Caco-2 (cell line): Measurements from ENCODE around the gene OR9Q1. TPM values are rescaled to one million over a fixed set of nuclear protein-coding genes. Genes with fewer than 3 reads are reported as not detected.

ENCODE experiments used
- BruUV-seq: library from RNA; stranded (reverse); fragments of 400-500 nt; replicated peaks from 2 replicates; lab custom pipeline; 2021; lab: Mats Ljungman, UMichigan
- CTCF ChIA-PET: fragments of 300-600 bp; sonication (Branson Sonifier 250); formaldehyde crosslinking; loops from one replicate; lab custom pipeline; 2022; ENCODE audit warnings: antibody characterized with exemption; lab: Charles Lee
- POLR2A ChIA-PET: fragments of 300-600 bp; sonication (Branson Sonifier 250); formaldehyde crosslinking; loops from one replicate; lab custom pipeline; 2022; ENCODE audit warnings: antibody characterized with exemption; lab: Charles Lee
- DNase-seq, 2 experiments: peaks; one replicate each; pipeline versions ENCODE4 v3.0.0 to v3.0.0-alpha.2; 2020 to 2022
- H3K27me3 ChIP-seq: replicated peaks from 2 replicates; pipeline ENCODE4 v1.6.0; 2011; ENCODE audit warnings: low read length; ENCODE audit not compliant: control insufficient read depth, insufficient read depth
- H3K36me3 ChIP-seq: 2 replicates; pipeline ENCODE4 v1.5.1; 2011; ENCODE audit warnings: low read length; ENCODE audit not compliant: control insufficient read depth, insufficient read depth
- H3K4me1 ChIP-seq: fragments of 250-450 bp; sonication (Bioruptor Pico); 2 replicates; pipeline ENCODE4 v1.5.1; 2020; ENCODE audit warnings: mild to moderate bottlenecking
- H3K4me3 ChIP-seq: 2 replicates; pipeline ENCODE4 v1.5.1; 2011; ENCODE audit warnings: low read depth, mild to moderate bottlenecking, control low read depth, low read length
- H3K9me3 ChIP-seq: fragments of 250-450 bp; sonication (Bioruptor Pico); 2 replicates; pipeline ENCODE4 v1.5.1; 2020; ENCODE audit warnings: mild to moderate bottlenecking, moderate library complexity
- H3K27ac Mint-ChIP-seq: one replicate; pipeline ENCODE4 v1.8.0; 2022; ENCODE audit warnings: mixed read lengths; ENCODE audit not compliant: unreplicated experiment
- H3K27me3 Mint-ChIP-seq: one replicate; pipeline ENCODE4 v1.8.0; 2022; ENCODE audit warnings: mixed read lengths; ENCODE audit not compliant: insufficient read depth, unreplicated experiment
- H3K36me3 Mint-ChIP-seq: one replicate; pipeline ENCODE4 v1.8.0; 2022; ENCODE audit warnings: mild to moderate bottlenecking, mixed read lengths; ENCODE audit not compliant: insufficient read depth, unreplicated experiment
- H3K4me1 Mint-ChIP-seq: one replicate; pipeline ENCODE4 v1.8.0; 2022; ENCODE audit warnings: low read depth, mixed read lengths; ENCODE audit not compliant: unreplicated experiment
- H3K4me3 Mint-ChIP-seq: one replicate; pipeline ENCODE4 v1.8.0; 2022; ENCODE audit warnings: mild to moderate bottlenecking, moderate library complexity, mixed read lengths; ENCODE audit not compliant: unreplicated experiment
- H3K9me3 Mint-ChIP-seq: one replicate; pipeline ENCODE4 v1.8.0; 2022; ENCODE audit warnings: mixed read lengths; ENCODE audit not compliant: unreplicated experiment
- CTCF ChIP-seq, 2 experiments: fragments of 200-600 bp in 1 of 2; IDR thresholded peaks; 1 replicate in 1 of 2; 2 replicates in 1 of 2; pipeline versions ENCODE4 v1.5.1 to v1.8.0; 2011 to 2022; ENCODE audit warnings: antibody characterized with exemption in 1 of 2, control low read depth in 1 of 2, inconsistent platforms in 1 of 2, low read depth in 1 of 2, low read length in 1 of 2, mild to moderate bottlenecking in 1 of 2, moderate library complexity in 1 of 2; ENCODE audit not compliant: insufficient read depth in 1 of 2, severe bottlenecking in 1 of 2, unreplicated experiment in 1 of 2
- intact Hi-C: fragments of 100-400 bp; cut with micrococcal nuclease; formaldehyde crosslinking; loops from one replicate; pipeline ENCODE4 v1.10.0; 2022; ENCODE audit not compliant: unreplicated experiment
- total RNA-seq: library from RNA; stranded (reverse); gene quantifications from 2 replicates; pipeline ENCODE4 v1.2.3, GENCODE V29; 2022

The OR9Q1 gene
- total RNA-seq, 1 experiment from 2014 or later, result not detected

- Histone ChIP-seq H3K27me3 (no peaks in the 10 kb centered on the region), H3K9me3 (no peaks in the 10 kb centered on the region), H3K36me3 (no peaks in the 10 kb centered on the region), H3K4me3 (no peak overlapping the region), H3K4me1 (no peaks in the 10 kb centered on the region)
- CTCF ChIA-PET, result no interaction called here
- intact Hi-C loops, result no loop called here
- H3K4me3 Mint-ChIP-seq, result no peak overlapping the region
- DNase-seq, result no peak
- TF ChIP-seq CTCF (IDR thresholded peaks at IDR 0.05; ENCODE audit: insufficient read depth in 1 of 2, low read depth in 1 of 2, low read length in 1 of 2, severe bottlenecking in 1 of 2, unreplicated experiment in 1 of 2), result no peak
- POLR2A ChIA-PET, result no interaction called here
- peak overlapping the region; percentile 17 for H3K27ac Mint-ChIP-seq
- BruUV-seq, result no TSS peak
- H3K4me1 Mint-ChIP-seq, result no peaks in the 10 kb centered on the region
- no peaks in the 10 kb centered on the region for H3K27me3 Mint-ChIP-seq
- H3K9me3 Mint-ChIP-seq, result peaks cover 10% of the 10 kb centered on the region
- H3K36me3 Mint-ChIP-seq, result no peaks in the 10 kb centered on the region
Measured at GRCh38 chr11:58178444-58178843, 154.8 kb downstream of the OR9Q1 start.

GRCh38 chr11:58179648-58180047 is 156.0 kb downstream of the OR9Q1 start:
- Histone ChIP-seq H3K4me1 (no peaks in the 10 kb centered on the region; the same call in 1 of the 2 replicates), H3K36me3 (no peaks in the 10 kb centered on the region), H3K27me3 (no peaks in the 10 kb centered on the region), H3K4me3 (no peak overlapping the region), H3K9me3 (no peaks in the 10 kb centered on the region)
- TF ChIP-seq CTCF (IDR thresholded peaks at IDR 0.05; ENCODE audit: insufficient read depth in 1 of 2, low read depth in 1 of 2, low read length in 1 of 2, severe bottlenecking in 1 of 2, unreplicated experiment in 1 of 2), result no peak
- H3K36me3 Mint-ChIP-seq, result no peaks in the 10 kb centered on the region
- POLR2A ChIA-PET, result no interaction called here
- H3K9me3 Mint-ChIP-seq, result peaks cover 10% of the 10 kb centered on the region
- no peak overlapping the region for H3K27ac Mint-ChIP-seq
- no peak for DNase-seq
- H3K27me3 Mint-ChIP-seq, result no peaks in the 10 kb centered on the region
- CTCF ChIA-PET, result no interaction called here
- BruUV-seq, result no TSS peak
- intact Hi-C loops, result no loop called here
- H3K4me1 Mint-ChIP-seq, result no peaks in the 10 kb centered on the region
- no peak overlapping the region for H3K4me3 Mint-ChIP-seq

GRCh38 chr11:58186938-58187337 is 163.3 kb downstream of the OR9Q1 start:
- Mint-ChIP-seq H3K9me3 (peaks cover 38% of the 10 kb centered on the region), H3K4me3 (no peak overlapping the region), H3K27me3 (no peaks in the 10 kb centered on the region), H3K36me3 (peaks cover 6% of the 10 kb centered on the region), H3K4me1 (peaks cover 28% of the 10 kb centered on the region), H3K27ac (no peak overlapping the region)
- ChIA-PET CTCF (no interaction called here), POLR2A (no interaction called here)
- BruUV-seq, result no TSS peak
- Histone ChIP-seq H3K27me3 (no peaks in the 10 kb centered on the region), H3K9me3 (peaks cover 4% of the 10 kb centered on the region), H3K4me3 (no peak overlapping the region), H3K4me1 (peaks cover 36% of the 10 kb centered on the region), H3K36me3 (no peaks in the 10 kb centered on the region)
- no peak for DNase-seq
- intact Hi-C loops, result no loop called here
- no peak for TF ChIP-seq CTCF (IDR thresholded peaks at IDR 0.05; ENCODE audit: insufficient read depth in 1 of 2, low read depth in 1 of 2, low read length in 1 of 2, severe bottlenecking in 1 of 2, unreplicated experiment in 1 of 2)
